G401.6 (cell line): Measurements from ENCODE around the gene GRIP2.
"Not testable (repeated sequence)": the region's sequence is repeated elsewhere in the genome, so short reads cannot be mapped to it uniquely, and the experiment has no call there.

ENCODE experiments used
- FAIRE-seq: peaks from 2 replicates; lab custom pipeline; 2012; peaks lifted over from hg19 to GRCh38; lab: Jason Lieb, UNC

Gene GRIP2

DNA sequence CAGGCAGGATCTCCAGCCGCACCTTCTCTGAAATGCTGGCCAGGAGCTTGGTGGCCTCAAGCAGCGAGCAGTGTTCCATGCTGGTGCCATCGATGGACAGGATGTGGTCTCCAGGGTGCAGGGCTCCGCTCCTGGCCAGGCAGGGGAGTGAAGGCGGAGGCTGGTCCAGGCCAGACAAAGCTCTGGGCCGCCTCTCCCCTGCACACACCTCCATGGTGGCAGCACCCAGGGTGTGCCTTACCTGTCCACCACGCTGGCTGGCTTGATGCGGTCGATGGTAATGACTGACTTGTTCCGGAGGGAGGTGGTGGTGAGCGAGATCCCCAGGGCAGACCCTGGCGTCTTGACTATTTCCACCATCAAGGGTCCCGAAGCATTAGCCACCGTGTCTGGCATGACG, 20.0 kb downstream of the GRIP2 start:
- no peak for FAIRE-seq

DNA sequence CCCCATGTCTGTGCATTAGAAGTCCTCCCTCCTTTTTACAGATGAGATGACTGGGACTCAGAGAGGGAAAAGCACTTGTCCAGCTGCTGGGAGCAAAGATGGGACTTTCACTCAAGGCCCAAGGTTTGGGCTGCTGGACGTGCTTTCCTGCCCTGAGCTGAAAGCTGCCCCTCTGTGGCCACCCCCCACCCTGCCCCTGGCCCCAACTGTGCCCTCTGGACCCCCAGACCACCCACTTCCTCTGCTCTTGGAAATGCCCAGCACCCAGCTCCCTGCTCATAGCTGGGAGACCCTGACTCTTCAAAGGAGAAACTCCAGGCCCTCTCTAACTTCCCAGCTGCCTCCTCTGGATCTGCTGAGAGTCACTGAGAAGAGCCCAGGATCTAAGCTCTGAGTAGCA, 20.7 kb downstream of the GRIP2 start:
- no peak for FAIRE-seq

DNA sequence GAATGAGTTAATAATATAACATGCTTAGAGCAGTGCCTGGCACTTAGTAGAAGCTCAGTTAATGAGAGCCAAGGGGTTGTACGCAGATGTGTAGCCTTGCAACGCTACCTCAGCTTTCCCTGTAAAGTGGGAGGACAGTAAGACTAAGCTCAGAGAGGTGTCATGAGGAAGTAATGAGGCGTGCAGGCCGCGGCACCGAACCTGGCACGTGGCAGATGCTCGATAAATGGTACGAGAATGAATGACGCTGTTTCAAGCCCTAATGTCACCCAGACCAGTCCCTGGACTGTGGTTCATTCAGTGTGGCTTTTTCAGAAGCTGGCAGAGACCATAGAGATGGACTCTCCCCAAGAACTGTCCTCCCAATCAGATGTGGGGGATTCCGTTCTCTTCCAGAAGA, 21.2 kb downstream of the GRIP2 start:
- no peak for FAIRE-seq

DNA sequence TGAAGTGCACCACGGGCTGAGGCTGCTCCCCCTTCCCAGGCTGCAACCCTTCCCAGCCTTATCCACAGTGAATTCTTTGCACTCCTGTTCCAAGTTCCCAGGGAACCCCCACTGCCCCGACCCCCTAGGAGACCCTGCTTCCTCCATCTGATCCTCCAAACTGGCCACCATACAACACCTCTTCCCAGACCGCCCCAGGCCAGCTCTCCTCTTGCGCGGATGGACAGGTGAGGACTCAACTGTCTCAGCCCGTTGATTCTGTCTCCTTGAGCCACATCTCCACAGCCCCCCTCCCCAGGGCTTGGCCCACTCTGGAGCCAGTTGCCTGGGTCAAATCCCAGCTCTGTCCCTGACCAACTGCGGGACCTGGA, 21.7 kb downstream of the GRIP2 start:
- FAIRE-seq = no peak

DNA sequence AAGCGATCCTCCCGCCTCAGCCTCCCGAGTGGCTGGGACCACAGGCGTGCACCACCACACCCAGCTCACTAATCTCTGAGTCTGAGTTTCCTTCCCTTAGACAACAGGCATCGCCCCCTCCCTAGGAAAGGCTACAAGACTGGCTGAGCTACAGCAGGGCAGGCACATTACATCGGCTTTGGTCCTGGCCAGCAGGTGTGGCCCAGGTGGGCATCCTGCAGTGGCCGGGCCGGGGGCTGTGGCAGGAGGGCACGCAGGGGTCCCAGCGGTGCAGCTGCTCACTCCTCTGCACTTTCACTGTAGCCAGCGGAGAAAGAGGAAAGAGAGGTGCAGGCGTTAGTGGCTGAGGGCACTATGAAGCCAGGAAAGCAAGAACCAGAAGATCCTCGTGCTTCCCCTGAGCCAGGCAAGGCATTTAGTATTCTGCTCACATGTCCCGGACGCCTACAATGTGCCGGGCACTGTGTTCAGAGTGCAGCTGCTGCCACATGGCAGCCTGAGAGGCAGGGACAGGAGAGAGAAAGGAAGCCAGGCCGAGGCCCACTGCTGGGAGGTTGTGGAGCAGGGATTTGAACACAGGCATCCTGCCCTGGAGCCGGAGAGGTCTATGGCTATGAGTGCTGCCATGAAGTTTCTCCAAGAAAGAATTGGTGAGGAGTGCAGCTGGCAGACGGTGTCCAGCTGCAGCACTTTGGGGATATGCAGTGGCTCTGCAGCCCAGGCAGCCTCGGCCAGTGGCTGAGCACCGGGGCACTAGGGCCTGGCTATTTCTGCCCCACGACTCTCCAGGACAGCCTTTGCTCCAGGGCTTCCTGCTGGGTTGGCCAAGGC, 22.3 kb downstream of the GRIP2 start:
- no peak for FAIRE-seq

DNA sequence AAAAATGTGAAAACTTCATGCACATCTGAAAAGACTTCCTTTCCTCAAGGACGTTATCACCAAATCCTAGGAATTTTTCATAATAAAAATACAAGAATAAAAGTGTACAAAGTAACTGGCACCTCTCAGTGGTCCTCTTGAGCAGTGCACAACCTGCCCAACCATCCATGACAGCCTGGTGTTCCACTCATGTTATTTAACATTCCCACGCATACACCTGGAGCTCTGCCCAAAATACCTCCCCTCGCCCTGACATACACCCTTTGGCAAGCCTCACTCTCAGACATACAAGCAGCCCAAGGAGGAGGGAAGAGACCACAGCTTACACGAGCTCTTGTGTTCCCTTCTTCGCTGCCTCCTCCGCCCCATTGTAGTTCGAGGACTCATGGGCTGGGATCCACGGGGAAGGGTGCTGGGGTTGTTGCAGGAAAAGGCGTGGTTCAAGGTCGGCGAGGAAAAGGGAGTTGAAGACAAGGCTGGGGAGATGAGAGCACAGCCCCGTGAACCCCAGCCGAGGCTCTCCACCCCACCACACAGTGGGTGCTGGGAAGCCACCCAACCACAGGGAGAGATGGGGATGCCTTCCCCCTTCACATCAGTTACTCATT, 23.3 kb downstream of the GRIP2 start:
- no peak for FAIRE-seq

DNA sequence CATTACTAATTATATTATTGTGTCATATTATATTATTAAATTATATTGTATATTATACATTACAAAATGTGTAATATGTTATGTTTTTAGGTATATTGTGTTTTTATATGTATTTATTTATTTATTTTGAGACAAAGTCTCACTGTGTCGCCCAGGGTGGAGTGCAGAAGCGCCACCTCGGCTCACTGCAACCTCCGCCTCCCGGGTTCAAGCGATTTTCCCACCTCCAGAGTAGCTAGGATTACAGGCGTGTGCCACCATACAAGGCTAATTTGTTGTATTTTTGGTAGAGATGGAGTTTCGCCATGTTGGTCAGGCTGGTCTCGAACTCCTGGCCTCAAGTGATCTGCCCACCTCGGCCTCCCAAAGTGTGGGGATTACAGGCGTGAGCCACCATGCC, 24.6 kb downstream of the GRIP2 start:
- FAIRE-seq = not testable (repeated sequence)

DNA sequence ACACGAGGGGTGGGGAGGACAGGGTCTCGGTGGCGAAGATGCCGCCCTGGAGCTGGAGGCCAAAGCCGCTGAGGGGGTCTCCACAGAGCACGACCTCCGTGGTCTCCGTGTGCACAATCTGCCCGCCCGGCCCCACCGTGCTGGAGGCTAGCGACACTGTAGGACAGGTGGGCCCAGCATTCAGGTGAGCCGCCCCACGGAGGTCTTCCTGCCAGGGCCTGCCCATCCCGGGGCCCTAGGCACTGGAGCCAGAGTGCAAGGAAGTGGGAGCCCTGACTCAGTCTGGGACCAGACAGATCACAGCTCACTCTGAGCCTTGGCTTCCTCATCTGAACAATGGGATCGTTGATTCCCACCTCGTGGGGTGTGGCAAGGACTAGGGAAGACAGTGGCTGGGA, 25.8 kb downstream of the GRIP2 start:
- FAIRE-seq = no peak

DNA sequence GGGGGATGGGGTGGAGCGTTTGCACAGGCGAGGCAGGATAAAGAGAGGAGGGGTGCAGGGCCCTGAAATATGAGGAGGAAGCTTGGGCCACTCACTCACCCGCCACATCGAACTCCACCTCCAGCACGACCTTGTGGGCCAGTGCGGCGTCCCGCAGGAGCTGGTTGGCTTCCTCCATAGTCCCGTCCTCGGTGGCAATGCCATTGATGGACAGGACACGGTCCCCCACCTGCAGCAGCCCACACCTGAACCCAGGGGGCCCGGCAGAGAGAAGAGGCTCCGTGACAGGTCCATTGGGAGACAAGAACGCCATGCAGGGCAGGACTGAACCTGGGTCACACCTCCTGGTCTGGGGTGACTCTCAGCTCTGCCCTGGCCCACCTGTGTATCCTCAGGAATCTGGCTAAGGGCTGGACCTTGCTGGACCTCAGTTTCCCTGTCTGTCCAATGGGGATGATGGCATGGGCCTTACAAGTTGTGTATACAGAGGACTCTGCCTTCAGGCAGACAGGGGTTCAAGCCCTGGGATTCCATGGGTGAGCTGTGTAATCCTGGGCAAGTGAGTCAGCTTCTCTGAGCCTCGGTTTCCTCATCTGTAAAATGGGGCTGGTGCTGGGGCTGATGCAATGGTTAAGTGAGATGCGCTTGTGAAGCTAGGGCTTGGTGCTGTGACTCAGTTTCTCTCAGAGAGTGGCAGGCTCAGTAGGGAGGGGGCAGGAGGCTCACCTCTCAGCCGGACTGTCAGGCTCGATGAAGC, 26.4 kb downstream of the GRIP2 start:
- FAIRE-seq = no peak

DNA sequence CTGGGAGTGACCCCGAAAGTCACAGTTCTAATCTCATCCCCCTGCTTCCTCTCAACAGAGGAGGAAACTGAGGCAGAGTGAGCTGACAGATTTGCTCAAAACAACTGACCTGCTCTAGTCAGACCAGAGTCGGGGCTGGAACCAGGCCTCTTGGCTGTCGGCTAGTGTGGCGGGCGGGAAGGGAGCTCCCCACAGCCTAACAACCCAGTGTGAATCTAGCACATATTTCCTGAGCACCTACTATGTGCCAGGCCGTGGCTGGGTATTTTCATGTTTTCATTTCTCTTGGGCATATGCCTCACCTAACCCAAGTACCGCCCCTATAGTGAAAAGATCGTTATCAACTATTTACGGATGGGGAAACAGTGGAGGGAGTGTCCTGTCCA, 27.2 kb downstream of the GRIP2 start:
- no peak for FAIRE-seq

DNA sequence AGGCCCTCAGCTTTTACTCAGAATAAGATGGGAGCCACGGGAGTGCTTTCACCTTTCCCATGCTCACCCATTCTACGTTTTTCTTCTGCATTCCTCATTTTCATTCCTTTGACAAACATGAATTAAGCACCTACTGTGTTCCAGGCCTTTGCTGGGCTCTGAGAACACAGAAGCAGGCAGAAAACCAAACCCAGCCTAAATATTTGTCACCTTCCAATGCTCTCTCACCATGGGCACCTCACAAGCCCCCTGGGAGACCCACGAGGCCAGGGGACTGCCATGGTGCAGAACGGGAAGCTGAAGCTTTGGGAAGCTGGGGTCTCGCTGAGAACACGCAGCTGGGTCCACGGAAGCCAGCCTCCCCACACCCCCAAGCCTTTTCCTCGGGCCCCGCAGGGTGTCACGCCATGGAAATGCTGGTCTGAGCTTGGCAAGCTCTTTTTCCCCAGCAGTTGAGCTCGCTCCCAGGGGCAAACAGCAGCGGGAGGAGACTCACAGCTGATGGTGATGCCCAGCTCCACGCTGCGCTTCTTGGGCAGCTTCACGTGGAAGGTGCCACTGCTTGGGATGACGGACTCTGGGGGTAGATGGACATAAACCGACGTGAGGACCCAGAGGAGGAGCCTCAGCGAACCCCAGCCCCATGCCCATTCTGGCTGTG, 27.7 kb downstream of the GRIP2 start:
- FAIRE-seq = no peak

DNA sequence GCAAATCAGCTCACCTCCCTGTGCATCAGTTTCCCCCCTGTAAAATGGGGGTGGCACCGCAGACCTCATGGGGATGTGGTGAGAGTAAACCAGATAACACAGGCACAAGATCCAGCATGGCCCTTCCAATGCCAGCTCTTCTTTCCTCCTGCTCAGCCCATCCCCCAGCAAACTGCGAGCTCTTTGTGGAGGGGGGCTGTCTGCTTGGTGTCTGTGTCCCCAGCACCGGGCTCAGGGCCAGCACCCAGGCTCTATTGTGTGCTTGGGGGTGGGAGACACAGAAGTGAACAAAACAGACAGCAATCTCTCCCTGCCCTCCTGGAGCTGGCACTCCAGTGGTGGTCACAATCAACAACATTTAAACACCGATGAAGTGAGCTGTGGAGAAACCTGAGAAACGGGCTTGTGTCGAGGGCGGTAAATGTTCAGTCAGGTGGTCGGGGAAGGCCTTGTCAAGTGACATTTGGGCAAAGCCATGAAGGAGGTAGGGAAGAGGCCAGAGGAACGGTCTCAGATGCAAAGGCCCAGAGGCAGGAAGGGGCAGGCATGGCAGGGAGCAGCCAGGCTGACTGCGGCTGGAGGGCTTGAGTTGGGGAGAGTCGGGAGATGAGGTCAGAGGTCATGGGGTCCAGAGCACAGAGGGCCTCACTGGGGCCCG, 28.4 kb downstream of the GRIP2 start:
- FAIRE-seq = no peak

DNA sequence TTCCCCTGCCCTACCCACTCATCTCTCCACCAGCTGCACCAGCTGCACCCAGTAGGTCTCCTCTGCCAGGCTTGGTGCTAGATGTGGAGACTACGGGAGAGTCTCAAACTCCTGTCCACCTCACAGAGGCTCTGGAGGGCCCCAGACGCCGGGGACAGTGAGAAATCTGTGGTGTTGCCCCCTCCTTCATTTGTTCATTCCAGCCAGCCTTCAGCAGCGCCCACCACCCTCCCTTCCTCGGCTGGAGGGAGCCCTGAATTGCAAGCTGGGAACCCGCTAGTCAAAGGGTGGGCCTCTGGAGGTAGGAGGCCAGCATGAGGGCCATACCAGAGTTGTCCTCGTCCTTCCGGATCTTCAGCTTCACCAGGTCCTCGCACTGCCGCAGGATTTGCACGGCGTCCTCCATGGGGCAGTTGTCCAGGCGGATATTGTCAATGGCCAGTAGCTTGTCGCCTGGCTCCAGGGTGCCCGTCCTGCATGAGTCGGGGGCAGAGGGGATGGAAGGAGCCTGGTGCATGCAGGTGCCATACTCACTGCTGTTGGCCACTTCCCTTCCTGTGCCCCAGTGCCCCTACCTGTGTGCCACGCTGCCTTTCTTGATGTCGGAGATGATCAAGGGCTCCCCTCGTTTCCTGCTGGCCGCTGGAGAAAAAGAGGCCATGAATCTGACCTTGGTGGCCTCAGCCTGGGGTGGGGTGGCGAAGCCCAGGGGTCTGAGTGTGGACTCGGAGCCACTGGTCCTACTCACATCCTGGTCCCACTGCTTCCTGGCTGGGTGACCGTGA, 29.1 kb downstream of the GRIP2 start:
- FAIRE-seq = no peak

DNA sequence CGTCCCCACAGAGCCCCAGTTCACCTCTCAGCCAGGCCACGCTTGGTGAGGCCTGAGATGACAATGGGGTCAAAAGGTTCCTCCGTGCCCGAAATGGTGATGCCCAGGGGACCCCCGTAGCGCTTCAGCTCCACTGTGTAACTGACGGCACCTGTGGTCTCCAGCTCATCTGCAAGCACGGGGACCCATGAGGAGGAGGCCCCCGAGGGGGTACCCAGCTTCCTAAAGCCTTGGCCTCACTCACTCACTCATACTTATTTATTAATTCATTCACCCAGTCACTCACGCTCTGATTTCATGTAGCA, 30.4 kb downstream of the GRIP2 start:
- FAIRE-seq = no peak

DNA sequence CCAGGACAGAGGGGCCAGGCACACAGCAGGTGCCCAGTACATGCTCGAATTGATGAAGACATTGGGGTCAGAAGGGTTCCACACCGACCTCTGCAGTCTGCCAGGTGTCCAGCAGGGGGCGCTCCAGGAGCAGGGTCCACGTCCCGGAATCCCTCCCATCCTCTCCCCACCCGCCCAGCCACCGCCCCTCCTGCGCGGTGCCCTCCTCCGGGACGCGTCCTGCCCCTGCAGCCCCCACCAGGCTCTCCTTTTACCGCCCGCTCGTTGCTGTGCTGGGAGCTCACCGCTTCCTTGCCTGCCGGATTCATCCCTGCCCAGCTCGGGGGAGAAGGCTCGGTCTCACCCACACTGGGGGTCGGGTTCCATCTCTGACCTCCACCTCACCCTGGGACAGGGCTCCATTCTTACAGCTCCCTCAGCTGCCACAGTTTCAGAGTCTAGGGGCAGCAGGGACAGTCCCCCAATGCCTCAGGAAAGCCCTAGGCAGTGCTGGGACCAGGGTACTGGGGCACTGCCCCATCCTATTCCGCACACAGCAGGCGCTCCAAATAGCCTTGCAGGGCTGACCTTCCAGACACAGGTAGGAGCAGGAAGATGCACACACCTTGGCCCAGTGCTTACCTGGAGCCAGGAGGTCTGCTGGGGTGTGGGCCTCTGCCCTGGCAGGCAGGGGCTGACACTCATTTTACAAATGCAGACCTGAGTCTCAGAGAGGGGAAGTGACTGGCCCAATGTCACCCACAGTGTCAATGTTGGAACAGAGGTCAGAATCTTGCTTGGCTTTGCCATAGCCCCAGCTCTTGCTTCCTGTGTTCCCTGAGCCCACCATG, 31.0 kb downstream of the GRIP2 start:
- FAIRE-seq = no peak

DNA sequence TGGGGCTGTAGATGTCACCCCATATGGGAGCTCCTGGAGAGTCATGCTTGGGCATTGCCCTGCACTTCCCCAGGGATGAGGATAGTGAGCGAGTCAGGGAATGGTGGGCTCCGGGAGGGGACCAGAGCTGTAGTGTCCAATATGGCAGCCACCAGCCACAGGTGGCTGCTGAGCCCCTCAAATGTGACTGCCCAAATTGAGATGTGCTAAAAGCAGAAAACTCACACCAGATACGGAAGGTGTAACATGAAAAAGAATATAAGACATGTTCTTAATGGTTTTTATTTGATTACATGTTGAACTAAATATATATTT, 31.7 kb downstream of the GRIP2 start:
- no peak for FAIRE-seq

DNA sequence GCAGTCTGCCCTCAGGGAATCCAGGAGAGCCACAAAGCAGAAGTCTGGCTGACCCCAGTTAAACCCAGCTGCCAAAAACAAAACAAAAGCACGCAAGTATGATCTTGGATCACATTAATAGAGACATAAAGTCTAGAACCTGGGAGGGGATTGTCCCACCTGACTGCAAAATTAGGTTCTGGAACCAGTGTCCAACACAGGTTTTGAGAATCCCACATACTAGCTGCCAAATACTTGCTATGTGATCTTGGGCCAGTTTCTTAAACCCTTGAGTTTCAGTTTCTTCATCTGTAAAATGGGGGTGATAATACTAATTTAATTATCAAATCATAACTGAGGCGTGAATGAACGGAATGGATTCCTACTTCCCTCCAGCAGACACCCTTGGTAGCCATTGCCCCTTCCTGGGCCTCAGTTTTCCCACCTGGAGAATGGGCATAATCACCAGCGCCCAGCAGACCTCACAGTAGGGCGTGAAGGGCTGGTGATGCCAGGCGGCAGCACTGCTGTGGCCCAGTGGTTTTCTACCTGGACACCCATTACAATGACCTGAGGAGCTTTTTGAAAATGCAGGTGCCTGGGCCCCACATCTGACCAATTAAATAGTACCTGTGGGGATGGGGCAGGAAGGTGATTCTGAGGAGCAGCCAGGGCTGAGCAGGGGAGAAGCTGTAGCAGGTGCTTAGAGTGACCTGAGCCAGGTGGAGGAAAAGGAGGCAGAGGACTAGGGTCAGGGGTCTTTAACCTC, 32.2 kb downstream of the GRIP2 start:
- no peak for FAIRE-seq

DNA sequence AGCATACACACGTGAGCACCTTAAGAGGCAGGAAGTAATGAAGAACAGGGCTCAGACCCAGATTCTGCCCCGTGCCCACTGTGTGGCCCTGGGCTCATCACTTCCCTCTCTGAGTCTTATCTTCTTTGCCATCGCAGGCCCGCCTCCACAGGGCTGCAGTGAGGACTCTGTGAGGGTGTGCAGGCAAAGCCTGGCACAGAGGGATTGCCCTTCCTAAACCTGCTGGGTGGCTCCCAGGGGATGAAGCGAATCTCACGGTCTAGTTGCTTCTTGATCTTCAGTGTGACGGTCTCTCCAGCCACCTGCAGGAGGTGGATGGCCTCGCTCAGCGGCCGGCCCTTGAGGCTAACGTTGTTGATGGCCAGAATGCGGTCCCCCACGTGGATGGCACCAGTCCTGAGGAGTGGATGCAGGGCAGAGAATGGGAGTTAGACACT, 32.8 kb downstream of the GRIP2 start:
- no peak for FAIRE-seq

DNA sequence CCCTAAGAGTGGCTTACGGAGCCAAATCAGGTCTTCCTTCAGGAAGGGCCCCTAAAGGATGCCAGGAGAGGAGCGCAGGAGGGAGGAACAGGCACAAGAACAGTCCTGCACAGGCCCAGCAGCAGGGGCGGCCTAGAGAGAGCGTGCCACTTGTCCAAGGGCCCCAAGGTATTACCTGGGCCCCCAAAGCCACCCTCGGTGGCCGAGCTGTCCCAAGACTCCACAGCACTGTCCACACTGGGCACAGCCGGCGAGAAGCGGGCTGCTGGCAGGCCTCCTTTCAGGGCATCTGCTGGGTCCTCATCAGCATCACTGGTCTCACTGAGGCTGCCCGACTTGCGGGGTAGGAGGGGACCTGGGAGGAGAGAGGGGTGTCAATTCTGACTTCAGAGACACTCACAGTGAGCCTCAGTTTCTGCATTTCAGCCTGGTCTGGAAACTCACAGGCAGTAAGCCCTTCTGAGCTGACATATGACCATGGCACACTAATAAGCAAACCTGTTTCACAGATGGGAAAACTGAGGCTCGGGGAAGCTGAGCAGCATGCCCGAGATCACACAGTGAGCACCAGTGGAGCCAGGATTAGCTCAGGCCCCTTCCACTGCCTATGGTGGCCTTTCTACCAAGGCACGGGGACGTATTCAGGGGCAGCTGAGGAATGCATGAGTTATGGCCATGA, 33.4 kb downstream of the GRIP2 start:
- no peak for FAIRE-seq
